Progenitor cell of endocrine pancreas (in vitro differentiated cells): ENCODE results near the gene FGD5. TPM values are rescaled to one million over a fixed set of nuclear protein-coding genes. Genes with fewer than 3 reads are reported as not detected.

Experiments used
- DNase-seq: peaks from one replicate; pipeline ENCODE4 v3.0.0; 2021; ENCODE audit warnings: low spot score; ENCODE audit not compliant: unreplicated experiment
- H3K27ac Mint-ChIP-seq: 2 replicates; pipeline ENCODE4 v1.8.0; 2021; ENCODE audit warnings: mild to moderate bottlenecking, moderate library complexity, mixed read lengths
- H3K27me3 Mint-ChIP-seq: 2 replicates; pipeline ENCODE4 v1.8.0; 2021; ENCODE audit warnings: mixed read lengths
- H3K36me3 Mint-ChIP-seq: 2 replicates; pipeline ENCODE4 v1.8.0; 2022; ENCODE audit warnings: mixed read lengths; ENCODE audit not compliant: insufficient read depth
- H3K4me1 Mint-ChIP-seq: 2 replicates; pipeline ENCODE4 v1.8.0; 2021; ENCODE audit warnings: low read depth, mixed read lengths
- H3K4me3 Mint-ChIP-seq: 2 replicates; pipeline ENCODE4 v1.8.0; 2021; ENCODE audit warnings: low read depth, mild to moderate bottlenecking, moderate library complexity, mixed read lengths
- H3K9me3 Mint-ChIP-seq: 2 replicates; pipeline ENCODE4 v1.8.0; 2021; ENCODE audit warnings: low read depth, mixed read lengths
- CTCF ChIP-seq: fragments of 200-600 bp; sonication (generic); IDR thresholded peaks from one replicate; pipeline ENCODE4 v1.5.0; 2021; ENCODE audit warnings: antibody characterized with exemption, mild to moderate bottlenecking; ENCODE audit not compliant: unreplicated experiment
- total RNA-seq: library from RNA; stranded (reverse); gene quantifications from 2 replicates; pipeline ENCODE4 v1.2.1, GENCODE V29; 2021

Gene FGD5
- total RNA-seq, 1 donor from 2014 or later = 0.17 TPM

DNA sequence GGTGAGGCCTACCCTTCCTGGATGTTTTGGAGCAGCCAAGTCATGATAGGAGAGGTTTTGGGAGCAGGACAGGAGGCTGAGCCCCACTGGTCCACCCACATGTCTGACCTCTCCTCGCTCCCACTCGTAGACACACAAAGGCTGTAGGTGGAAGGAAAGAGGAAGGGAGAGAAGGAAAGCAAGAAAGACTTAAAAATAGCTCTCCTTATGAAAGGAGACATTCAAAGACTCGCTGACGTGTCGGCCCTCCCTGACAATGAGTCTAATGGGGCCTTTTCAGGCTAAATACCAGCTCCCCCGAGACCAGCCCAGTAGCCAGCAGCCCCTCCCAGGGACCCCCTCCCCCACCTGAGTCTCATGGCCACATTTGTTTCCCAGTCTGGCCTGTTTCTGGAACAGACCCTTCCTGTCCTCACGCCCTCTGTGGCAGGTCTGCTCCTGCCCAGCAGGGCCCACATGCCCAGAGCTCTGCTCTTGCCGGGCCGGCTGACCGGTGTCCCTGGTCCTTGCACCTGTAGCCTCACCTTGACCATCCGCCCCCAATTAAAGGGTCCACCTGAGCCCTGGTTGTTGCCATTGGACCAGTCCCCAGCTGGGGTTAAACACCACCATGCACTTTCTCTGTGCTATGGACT lies 49.3 kb downstream of the FGD5 start:
- no peak for DNase-seq
- TF ChIP-seq CTCF = no peak
- Mint-ChIP-seq H3K27me3 (peaks cover 28% of the 10 kb centered on the region), H3K4me3 (no peak overlapping the region), H3K9me3 (no peaks in the 10 kb centered on the region), H3K4me1 (peaks cover 10% of the 10 kb centered on the region), H3K27ac (no peak overlapping the region), H3K36me3 (no peaks in the 10 kb centered on the region)

DNA sequence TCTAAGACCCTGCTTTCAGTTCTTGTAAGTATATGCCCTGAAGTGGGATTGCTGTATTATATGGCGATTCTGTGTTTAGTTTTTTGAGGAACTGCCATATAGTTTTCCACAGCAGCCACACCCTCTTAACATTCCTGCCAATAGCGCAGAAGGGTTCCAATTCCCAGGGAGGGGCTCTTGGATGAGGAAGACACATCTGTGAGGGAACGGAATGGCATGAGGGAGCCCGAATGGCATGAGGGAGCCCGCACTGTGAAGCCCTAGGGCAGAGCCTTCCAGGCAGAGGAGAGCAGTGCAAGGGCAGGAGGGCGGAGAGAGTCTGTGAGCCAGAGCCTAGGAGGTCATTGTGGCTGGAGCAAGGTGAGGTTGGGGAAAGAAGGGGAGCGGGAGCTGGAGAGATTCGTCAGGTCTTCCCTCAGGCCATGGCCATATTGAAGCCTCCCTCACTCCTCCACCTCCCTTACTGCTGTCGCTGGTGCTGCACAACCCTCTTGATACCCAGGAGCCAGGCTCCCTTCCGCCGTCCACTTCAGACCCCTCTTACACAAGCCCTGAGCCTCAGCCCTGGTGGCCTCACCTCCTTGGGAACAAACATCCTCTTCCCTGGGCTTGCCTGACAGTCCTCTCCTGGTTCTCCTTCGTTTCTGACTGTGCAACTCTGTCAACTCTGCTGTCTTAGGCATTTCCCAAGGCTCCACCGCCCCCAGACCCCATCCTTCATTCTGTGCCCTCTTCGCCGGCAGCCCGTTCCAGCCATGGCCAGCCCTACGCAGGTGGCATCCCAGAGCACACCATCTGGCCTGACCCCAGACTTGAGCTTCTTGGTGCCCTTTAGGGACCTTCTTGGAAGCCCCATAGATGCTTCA lies 51.4 kb downstream of the FGD5 start:
- Mint-ChIP-seq H3K4me3 (no peak overlapping the region), H3K27me3 (peaks cover 30% of the 10 kb centered on the region), H3K4me1 (peaks cover 11% of the 10 kb centered on the region), H3K9me3 (no peaks in the 10 kb centered on the region), H3K27ac (no peak overlapping the region), H3K36me3 (no peaks in the 10 kb centered on the region)
- DNase-seq = no peak
- no peak for TF ChIP-seq CTCF

DNA sequence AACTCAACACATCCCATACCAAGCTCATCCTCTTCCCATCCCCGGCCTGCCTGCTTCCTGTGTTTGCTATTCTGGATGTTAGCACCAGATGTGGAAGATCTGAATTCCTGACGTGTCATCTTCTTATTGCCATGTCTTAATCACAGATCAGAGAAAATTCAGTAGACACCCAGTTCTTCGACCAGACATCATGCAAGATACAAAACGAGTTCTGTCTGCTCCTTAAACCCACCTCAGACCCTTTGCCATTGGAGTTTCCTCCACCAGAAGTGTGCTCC lies 52.0 kb downstream of the FGD5 start:
- Mint-ChIP-seq H3K9me3 (no peaks in the 10 kb centered on the region), H3K27ac (no peak overlapping the region), H3K36me3 (no peaks in the 10 kb centered on the region), H3K4me3 (no peak overlapping the region), H3K27me3 (peaks cover 32% of the 10 kb centered on the region), H3K4me1 (peaks cover 11% of the 10 kb centered on the region)
- TF ChIP-seq CTCF = no peak
- no peak for DNase-seq

DNA sequence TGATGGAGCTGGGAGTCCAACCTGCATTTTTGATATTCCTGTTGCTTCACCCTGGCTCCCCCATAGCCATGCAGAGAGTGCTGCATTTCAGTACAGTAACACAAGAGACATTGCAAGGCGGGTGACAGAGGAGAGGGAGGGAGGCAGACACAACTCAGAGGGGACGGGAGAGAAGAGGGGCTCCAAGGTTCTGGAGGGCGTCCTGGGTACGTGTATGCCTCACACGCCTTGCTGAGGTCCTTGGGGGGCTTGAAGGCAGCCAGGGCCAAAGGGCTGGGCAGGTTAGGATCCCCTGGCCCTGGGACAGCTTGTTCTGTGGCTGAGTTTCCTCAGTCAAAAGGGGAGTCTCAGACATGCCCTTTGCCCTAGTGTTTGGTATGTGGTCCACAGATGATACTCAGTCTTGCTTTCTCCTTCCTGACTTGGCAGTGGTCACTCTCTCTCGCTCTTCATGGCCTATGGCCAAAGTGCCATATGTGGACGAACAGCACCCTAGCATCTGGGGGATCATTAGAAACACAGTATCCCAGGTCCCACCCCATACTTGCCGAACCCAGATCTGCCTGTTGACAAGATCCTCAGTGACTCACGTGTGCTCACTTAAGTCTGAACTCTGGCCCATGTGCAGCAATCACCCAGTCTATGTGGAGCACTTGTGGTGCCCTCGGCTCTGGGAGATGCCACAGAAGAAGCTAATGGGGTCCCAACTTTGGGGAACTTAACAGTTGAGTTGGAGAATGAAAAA lies 52.9 kb downstream of the FGD5 start:
- H3K4me1 Mint-ChIP-seq = peaks cover 11% of the 10 kb centered on the region
- no peaks in the 10 kb centered on the region for H3K9me3 Mint-ChIP-seq
- no peak for DNase-seq
- no peaks in the 10 kb centered on the region for H3K36me3 Mint-ChIP-seq
- H3K4me3 Mint-ChIP-seq = no peak overlapping the region
- H3K27ac Mint-ChIP-seq = peak overlapping the region; percentile 64
- TF ChIP-seq CTCF = no peak
- peaks cover 29% of the 10 kb centered on the region for H3K27me3 Mint-ChIP-seq

GRCh38 chr3:14872706-14873105 lies 53.9 kb downstream of the FGD5 start:
- H3K27ac Mint-ChIP-seq = no peak overlapping the region
- H3K9me3 Mint-ChIP-seq = no peaks in the 10 kb centered on the region
- H3K4me3 Mint-ChIP-seq = no peak overlapping the region
- peaks cover 11% of the 10 kb centered on the region for H3K4me1 Mint-ChIP-seq
- no peak for DNase-seq
- peaks cover 29% of the 10 kb centered on the region for H3K27me3 Mint-ChIP-seq
- no peak for TF ChIP-seq CTCF
- no peaks in the 10 kb centered on the region for H3K36me3 Mint-ChIP-seq
